ENCODE data around the gene CAMSAP1.

DNA sequence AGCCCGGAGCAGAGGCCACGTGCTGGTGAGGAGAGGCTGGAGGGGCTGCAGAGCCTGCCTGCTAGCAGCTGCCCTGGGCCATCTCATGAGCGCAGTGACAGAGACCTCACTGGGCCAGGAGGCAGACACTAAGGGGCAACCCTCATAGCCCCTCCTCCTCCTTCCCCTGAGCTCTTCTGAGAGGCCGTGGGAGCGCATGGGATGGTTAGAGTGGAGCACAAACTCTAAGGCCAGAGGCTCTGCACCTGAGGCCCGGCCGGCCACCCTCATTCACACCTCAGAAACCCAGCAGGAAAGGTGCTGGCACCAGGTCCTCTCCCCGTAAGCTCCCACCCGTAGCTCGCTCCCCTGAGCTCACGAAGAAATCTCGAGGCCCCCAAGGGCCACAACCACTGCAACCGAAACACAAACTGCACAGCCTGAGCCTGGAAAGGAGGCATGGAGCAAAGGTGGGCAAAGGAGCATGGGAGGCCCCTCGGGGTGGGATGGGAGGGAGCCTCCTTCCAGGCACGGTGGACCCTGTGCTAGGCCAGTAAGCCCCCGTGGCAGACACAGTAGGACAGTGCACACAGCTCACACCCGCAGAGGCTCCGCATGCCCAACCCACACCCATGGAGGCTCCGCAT lies 17.7 kb downstream of the CAMSAP1 start:
- TF ChIP-seq EZH2 (IDR thresholded peaks at IDR 0.05; ENCODE audit: borderline replicate concordance, insufficient read depth, low read depth, low read length, poor library complexity, severe bottlenecking) = no peak
- TF ChIP-seq, protein P1, sequence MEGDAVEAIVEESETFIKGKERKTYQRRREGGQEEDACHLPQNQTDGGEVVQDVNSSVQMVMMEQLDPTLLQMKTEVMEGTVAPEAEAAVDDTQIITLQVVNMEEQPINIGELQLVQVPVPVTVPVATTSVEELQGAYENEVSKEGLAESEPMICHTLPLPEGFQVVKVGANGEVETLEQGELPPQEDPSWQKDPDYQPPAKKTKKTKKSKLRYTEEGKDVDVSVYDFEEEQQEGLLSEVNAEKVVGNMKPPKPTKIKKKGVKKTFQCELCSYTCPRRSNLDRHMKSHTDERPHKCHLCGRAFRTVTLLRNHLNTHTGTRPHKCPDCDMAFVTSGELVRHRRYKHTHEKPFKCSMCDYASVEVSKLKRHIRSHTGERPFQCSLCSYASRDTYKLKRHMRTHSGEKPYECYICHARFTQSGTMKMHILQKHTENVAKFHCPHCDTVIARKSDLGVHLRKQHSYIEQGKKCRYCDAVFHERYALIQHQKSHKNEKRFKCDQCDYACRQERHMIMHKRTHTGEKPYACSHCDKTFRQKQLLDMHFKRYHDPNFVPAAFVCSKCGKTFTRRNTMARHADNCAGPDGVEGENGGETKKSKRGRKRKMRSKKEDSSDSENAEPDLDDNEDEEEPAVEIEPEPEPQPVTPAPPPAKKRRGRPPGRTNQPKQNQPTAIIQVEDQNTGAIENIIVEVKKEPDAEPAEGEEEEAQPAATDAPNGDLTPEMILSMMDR (IDR thresholded peaks at IDR 0.05) = no peak
